ENCODE measurements around the gene NOS1. TPM values are rescaled to one million over a fixed set of nuclear protein-coding genes. Genes with fewer than 3 reads are reported as not detected.

The NOS1 gene
- total RNA-seq, 1 experiment from 2014 or later: 2.3 TPM

DNA sequence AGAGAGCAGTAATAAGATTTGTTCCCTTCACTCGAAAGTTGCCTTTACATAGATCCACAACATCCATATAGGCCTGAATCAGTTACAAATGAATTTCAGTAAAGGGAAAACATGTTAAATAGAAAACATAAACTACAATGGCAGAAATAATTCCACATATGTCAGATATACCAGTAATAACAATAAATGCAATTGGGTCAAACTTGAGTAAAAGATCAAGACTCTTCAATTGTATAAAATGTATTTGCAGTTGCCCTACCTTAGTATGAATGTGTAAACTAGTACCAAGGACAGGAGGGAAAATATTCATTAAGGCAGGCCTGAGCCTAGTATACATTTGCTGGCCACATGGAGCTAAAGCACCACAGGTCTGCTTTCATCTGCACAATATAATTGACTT is 17.6 kb downstream of the NOS1 start:
- WGBS (ENCODE audit: extremely low coverage, insufficient read length, low lambda C conversion rate): no CpG with 5 or more reads among the region's 1 CpG

More for the DNA sequence above, 17.6 kb downstream of the NOS1 start:
- Histone ChIP-seq H3K56ac (ENCODE audit: insufficient read length, low read depth, low read length) (no peak overlapping the region), H4K91ac (ENCODE audit: insufficient read length, low read depth, low read length) (no peak overlapping the region), H3K9ac (ENCODE audit: extremely low read depth, insufficient read length, low read length) (no peak overlapping the region), H3K4me1 (ENCODE audit: insufficient read depth, low read length) (no peaks in the 10 kb centered on the region; the same call in 1 of the 2 replicates), H2AK5ac (ENCODE audit: insufficient read length, low read length) (no peak overlapping the region), H3K18ac (ENCODE audit: insufficient read length, low read depth, low read length) (no peak overlapping the region), H4K20me1 (ENCODE audit: control insufficient read depth, insufficient read depth, insufficient read length) (no peaks in the 10 kb centered on the region), H3K23me2 (ENCODE audit: insufficient read length, low read depth, low read length, poor library complexity, severe bottlenecking) (no peaks in the 10 kb centered on the region), H3K27me3 (ENCODE audit: insufficient read depth, low read length) (no peaks in the 10 kb centered on the region), H2BK12ac (ENCODE audit: insufficient read length, low read depth, low read length) (no peak overlapping the region), H3K4ac (ENCODE audit: low read depth, low read length) (no peak overlapping the region), H2AFZ (ENCODE audit: low read length) (no peak overlapping the region), H3T11ph (ENCODE audit: low read length) (no peak overlapping the region), H3K79me2 (ENCODE audit: insufficient read depth, low read length) (no peaks in the 10 kb centered on the region), H3K4me2 (ENCODE audit: insufficient read depth, insufficient read length, low read length) (no peak overlapping the region), H3K9me3 (ENCODE audit: control insufficient read depth, low read depth, low read length) (no peaks in the 10 kb centered on the region), H2BK120ac (ENCODE audit: low read depth, low read length, poor library complexity, severe bottlenecking) (no peak overlapping the region), H2BK15ac (ENCODE audit: low read depth, low read length) (no peak overlapping the region), H3K14ac (ENCODE audit: insufficient read depth, low read length) (no peak overlapping the region), H3K23ac (ENCODE audit: insufficient read length, low read depth, low read length) (no peak overlapping the region), H3K27ac (ENCODE audit: insufficient read length, low read depth, low read length) (no peak overlapping the region), H3K79me1 (ENCODE audit: insufficient read depth, low read depth, low read length, poor library complexity, severe bottlenecking) (no peaks in the 10 kb centered on the region), H4K5ac (ENCODE audit: insufficient read length, low read depth, low read length) (no peak overlapping the region), H2BK5ac (ENCODE audit: insufficient read length, low read length) (no peak overlapping the region), H4K8ac (replicated peaks; ENCODE audit: insufficient read length, low read depth, low read length) (no peak overlapping the region), H2BK20ac (ENCODE audit: low read depth, low read length, poor library complexity, severe bottlenecking) (no peak overlapping the region)
- Mint-ChIP-seq H3K27ac (no peak overlapping the region), H3K4me3 (no peak overlapping the region), H3K9me3 (no peaks in the 10 kb centered on the region; a peak in 1 of 5 replicates), H3K4me1 (peaks cover 10 to 11% of the 10 kb centered on the region in 2 experiments), H3K27me3 (ENCODE audit: low read depth) (peaks cover 3% of the 10 kb centered on the region; the same call in 1 of the 2 replicates), H3K36me3 (ENCODE audit: insufficient read depth in 1 of 3, low read depth in 3 of 3) (no peaks in the 10 kb centered on the region)
- DNase-seq: no peak
- TF ChIP-seq, protein P1, sequence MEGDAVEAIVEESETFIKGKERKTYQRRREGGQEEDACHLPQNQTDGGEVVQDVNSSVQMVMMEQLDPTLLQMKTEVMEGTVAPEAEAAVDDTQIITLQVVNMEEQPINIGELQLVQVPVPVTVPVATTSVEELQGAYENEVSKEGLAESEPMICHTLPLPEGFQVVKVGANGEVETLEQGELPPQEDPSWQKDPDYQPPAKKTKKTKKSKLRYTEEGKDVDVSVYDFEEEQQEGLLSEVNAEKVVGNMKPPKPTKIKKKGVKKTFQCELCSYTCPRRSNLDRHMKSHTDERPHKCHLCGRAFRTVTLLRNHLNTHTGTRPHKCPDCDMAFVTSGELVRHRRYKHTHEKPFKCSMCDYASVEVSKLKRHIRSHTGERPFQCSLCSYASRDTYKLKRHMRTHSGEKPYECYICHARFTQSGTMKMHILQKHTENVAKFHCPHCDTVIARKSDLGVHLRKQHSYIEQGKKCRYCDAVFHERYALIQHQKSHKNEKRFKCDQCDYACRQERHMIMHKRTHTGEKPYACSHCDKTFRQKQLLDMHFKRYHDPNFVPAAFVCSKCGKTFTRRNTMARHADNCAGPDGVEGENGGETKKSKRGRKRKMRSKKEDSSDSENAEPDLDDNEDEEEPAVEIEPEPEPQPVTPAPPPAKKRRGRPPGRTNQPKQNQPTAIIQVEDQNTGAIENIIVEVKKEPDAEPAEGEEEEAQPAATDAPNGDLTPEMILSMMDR (conservative IDR thresholded peaks at IDR 0.05): no peak
